ENCODE measurements around the gene CFAP299. TPM values are rescaled to one million over a fixed set of nuclear protein-coding genes. Genes with fewer than 3 reads are reported as not detected.

Gene CFAP299
- total and polyA plus RNA-seq, 2 of the 13 experiments (the other 11 are each of a cell fraction or from before 2014, with no cell fraction given), result not detected

DNA sequence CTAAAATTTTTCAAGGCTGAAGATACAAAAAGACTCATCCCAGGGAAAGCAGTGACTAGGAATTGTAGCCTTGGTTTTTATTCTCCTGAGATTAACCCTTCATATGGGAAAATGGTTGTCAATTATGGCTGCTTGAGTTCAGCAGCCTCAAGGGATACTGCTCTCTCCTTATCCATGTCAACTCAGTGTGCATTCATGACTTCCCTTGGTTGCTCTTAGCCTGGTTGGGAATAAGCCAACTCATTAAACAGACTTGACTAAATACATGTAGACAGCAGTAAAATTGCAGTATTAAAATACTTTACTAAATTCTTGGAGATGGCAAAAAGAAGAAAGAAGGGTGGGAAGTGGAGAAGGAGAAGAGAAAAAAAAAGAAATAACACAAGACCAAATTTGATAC is 650.5 kb downstream of the CFAP299 start:
- FAIRE-seq, result no peak
- POLR2A ChIA-PET, result no interaction called here
- H2AFZ ChIP-seq (ENCODE audit: low read length), result no peak overlapping the region
- no peak for DNase-seq (ENCODE audit: low spot score)
- TF ChIP-seq ZNF367 (CRISPR knock-in tag; IDR thresholded peaks at IDR 0.05; ENCODE audit: borderline replicate concordance), result no peak
- TF ChIP-seq YY1 (IDR thresholded peaks at IDR 0.05; ENCODE audit: insufficient read depth, insufficient replicate concordance, low read depth, low read length), result no peak
- TF ChIP-seq KDM3A (CRISPR knock-in tag; IDR thresholded peaks at IDR 0.05; ENCODE audit: low read depth), result no peak
- TF ChIP-seq LBX2 (CRISPR knock-in tag; IDR thresholded peaks at IDR 0.05; ENCODE audit: borderline replicate concordance), result no peak
- TF ChIP-seq TBX2 (CRISPR knock-in tag; IDR thresholded peaks at IDR 0.05; ENCODE audit: borderline replicate concordance), result no peak
- TF ChIP-seq NAIF1 (CRISPR knock-in tag; IDR thresholded peaks at IDR 0.05; ENCODE audit: borderline replicate concordance), result no peak
- TF ChIP-seq, protein P1, sequence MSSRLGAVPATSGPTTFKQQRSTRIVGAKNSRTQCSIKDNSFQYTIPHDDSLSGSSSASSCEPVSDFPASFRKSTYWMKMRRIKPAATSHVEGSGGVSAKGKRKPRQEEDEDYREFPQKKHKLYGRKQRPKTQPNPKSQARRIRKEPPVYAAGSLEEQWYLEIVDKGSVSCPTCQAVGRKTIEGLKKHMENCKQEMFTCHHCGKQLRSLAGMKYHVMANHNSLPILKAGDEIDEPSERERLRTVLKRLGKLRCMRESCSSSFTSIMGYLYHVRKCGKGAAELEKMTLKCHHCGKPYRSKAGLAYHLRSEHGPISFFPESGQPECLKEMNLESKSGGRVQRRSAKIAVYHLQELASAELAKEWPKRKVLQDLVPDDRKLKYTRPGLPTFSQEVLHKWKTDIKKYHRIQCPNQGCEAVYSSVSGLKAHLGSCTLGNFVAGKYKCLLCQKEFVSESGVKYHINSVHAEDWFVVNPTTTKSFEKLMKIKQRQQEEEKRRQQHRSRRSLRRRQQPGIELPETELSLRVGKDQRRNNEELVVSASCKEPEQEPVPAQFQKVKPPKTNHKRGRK (CRISPR knock-in tag; IDR thresholded peaks at IDR 0.05), result no peak
- no peak for TF ChIP-seq KAT7 (CRISPR knock-in tag; IDR thresholded peaks at IDR 0.05; ENCODE audit: borderline replicate concordance)
- TF ChIP-seq ZNF563 (CRISPR knock-in tag; IDR thresholded peaks at IDR 0.05), result no peak
- TF ChIP-seq DZIP1 (CRISPR knock-in tag; IDR thresholded peaks at IDR 0.05), result no peak
- no peak for TF ChIP-seq PHF21A (CRISPR knock-in tag; IDR thresholded peaks at IDR 0.05)
- TF ChIP-seq SNAI1 (CRISPR knock-in tag; IDR thresholded peaks at IDR 0.05; ENCODE audit: borderline replicate concordance), result no peak
- no peak for TF ChIP-seq ZNF503 (CRISPR knock-in tag; IDR thresholded peaks at IDR 0.05)
- no peak overlapping the region for H3K27ac ChIP-seq (ENCODE audit: extremely low read length, insufficient read depth, low read length)
- no peak overlapping the region for H3K4me2 ChIP-seq (ENCODE audit: low read depth, low read length)
- CTCF ChIA-PET (ENCODE audit: low intra/inter-chr PET ratio, low total read pairs), result no interaction called here
- no peak overlapping the region for H3K9ac ChIP-seq (ENCODE audit: insufficient read depth, low read depth, low read length)
- H3K9me3 ChIP-seq (ENCODE audit: low read length), result no peaks in the 10 kb centered on the region
- intact Hi-C loops (cut with micrococcal nuclease; ENCODE audit: unreplicated experiment), result loop anchor here (5.0 kb wide), 1 partner anchor 369 kb away; no protein-coding TSS in a partner anchor
- H3K4me1 ChIP-seq (ENCODE audit: insufficient read depth, low read length), result no peaks in the 10 kb centered on the region
- no peaks in the 10 kb centered on the region for H3K79me2 ChIP-seq (ENCODE audit: insufficient read depth, low read length)
- no peaks in the 10 kb centered on the region for H3K27me3 ChIP-seq (ENCODE audit: control insufficient read depth in 1 of 2, insufficient read depth in 2 of 2, low read length in 2 of 2)
- in situ Hi-C loops (cut with HindIII; ENCODE audit: extremely low pct_ligation_motif_present, low pct_unique_long_range_greater_than_20kb), result loop anchor here (5.0 kb wide), 1 partner anchor 624 kb away; no protein-coding TSS in a partner anchor
- no peak for ATAC-seq
- H3K36me3 ChIP-seq (replicated peaks in 1 of 2; ENCODE audit: control insufficient read depth in 1 of 2, insufficient read depth in 2 of 2, low read length in 2 of 2), result no peaks in the 10 kb centered on the region
- no peak overlapping the region for H3K4me3 ChIP-seq (replicated peaks in 1 of 3; ENCODE audit: insufficient read depth in 1 of 3, low read depth in 2 of 3, low read length in 3 of 3)
- no TSS peak for BruUV-seq (replicated peaks)
- no peaks in the 10 kb centered on the region for H4K20me1 ChIP-seq (ENCODE audit: insufficient read depth, low read length)

All from HepG2 (cell line).